Activated T-helper 1 cell treated with anti-CD3 and anti-CD28 coated beads, Interleukin-2, amount 50 U/mL, for 16 hours (primary cell): Measurements from ENCODE around the gene UGT1A8.

Source experiments
- DNase-seq, 2 donors: peaks; one replicate each; pipeline ENCODE4 v3.0.0-alpha.2; 2020; ENCODE audit warnings: low read depth in 1 of 2, low spot score in 1 of 2

UGT1A8 gene

DNA sequence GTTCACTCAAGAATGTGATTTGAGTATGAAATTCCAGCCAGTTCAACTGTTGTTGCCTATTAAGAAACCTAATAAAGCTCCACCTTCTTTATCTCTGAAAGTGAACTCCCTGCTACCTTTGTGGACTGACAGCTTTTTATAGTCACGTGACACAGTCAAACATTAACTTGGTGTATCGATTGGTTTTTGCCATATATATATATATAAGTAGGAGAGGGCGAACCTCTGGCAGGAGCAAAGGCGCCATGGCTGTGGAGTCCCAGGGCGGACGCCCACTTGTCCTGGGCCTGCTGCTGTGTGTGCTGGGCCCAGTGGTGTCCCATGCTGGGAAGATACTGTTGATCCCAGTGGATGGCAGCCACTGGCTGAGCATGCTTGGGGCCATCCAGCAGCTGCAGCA is 142.6 kb downstream of the UGT1A8 start, which contains the start of gene UGT1A1:
UGT1A1 (plus strand) TSS at position 228 of the 400 bp plus-strand sequence; CDS start at position 246, 18 bp downstream.
- DNase-seq = no peak

GRCh38 chr2:233761040-233761769 is 143.8 kb downstream of the UGT1A8 start:
- DNase-seq = no peak

- no peak for DNase-seq
These were observed 146.8 kb downstream of the UGT1A8 start for GRCh38 chr2:233764264-233764663.

DNA sequence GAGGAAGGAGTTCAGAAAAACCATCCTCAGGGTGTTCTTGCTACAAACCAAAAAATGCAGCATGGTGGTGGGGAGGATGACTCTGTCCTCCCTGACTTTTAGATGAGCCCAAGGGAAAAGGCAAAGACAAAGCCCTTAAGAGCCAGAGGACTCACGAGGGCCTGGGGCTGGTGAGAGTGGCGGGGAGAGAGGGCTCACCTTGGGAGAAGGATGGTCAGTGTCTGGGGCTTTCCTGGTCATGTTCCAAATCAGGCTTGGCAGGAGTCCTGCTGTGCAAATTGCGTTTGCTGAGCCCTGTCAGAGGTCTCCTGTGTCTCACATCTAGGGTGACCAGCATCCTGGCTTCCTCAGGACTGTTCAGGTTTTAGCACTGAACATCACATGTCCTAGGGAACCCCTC is 147.3 kb downstream of the UGT1A8 start:
- no peak for DNase-seq

DNA sequence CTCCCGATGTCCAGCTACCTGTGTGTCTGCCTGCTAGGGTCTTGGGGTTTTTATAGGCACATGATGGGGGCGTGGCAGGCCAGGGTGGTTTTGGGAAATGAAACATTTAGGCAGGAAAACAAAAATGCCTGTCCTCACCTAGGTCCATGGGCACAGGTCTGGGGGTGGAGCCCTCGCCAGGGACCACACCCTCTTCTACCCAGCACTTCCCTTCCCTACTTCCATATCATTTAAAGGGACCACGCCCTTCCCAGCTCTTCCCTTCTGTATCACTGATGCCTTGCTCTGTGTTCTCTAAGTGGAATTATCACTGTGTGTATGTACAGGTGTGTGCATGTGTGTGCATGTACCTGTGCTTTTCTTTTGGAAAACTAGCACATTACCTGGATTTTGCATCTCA is 149.0 kb downstream of the UGT1A8 start:
- DNase-seq = no peak

DNA sequence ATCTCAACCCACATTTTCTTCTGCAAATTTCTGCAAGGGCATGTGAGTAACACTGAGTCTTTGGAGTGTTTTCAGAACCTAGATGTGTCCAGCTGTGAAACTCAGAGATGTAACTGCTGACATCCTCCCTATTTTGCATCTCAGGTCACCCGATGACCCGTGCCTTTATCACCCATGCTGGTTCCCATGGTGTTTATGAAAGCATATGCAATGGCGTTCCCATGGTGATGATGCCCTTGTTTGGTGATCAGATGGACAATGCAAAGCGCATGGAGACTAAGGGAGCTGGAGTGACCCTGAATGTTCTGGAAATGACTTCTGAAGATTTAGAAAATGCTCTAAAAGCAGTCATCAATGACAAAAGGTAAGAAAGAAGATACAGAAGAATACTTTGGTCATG is 150.6 kb downstream of the UGT1A8 start:
- no peak for DNase-seq

DNA sequence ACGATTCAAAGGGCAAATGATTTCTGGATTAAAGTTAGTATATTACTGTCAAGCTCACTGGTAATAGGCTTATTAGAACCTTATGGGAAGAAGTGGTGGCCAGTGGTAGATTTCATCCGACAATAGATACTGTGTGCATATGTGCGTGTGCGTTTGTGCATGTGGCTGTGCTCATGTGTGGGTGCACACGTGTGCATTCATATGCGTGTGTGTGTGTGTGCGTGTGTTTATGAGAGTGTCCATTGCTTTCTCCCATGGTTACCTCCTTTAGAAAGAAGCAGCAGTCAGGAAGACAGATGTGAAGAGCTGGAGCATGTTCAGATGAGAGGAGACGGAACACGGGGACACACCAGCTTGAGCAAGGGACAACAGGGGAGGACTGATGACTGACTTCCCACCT is 151.8 kb downstream of the UGT1A8 start:
- DNase-seq = no peak

GRCh38 chr2:233772153-233772552 is 154.7 kb downstream of the UGT1A8 start:
- no peak for DNase-seq

- no peak for DNase-seq
These were observed 155.2 kb downstream of the UGT1A8 start for GRCh38 chr2:233772583-233772982.

DNA sequence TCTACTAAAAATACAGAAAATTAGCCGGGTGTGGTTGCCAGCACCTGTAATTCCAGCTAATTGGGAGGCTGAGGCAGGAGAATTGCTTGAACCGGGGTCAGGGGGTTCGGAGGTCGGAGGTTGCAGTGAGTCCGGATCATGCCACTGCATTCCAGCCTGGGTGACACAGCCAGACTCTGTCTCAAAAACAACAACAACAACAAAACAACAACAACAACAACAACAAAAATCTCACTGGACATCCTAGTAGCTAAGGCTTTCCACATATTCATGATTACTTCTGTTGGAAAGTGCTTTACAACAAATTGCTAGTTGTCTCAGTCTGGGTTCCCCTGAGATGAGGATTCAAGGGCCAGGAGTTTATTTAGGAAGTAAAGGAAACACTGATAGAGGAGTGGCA is 156.4 kb downstream of the UGT1A8 start:
- no peak for DNase-seq

GRCh38 chr2:233775414-233775813 is 158.0 kb downstream of the UGT1A8 start:
- no peak for DNase-seq

DNA sequence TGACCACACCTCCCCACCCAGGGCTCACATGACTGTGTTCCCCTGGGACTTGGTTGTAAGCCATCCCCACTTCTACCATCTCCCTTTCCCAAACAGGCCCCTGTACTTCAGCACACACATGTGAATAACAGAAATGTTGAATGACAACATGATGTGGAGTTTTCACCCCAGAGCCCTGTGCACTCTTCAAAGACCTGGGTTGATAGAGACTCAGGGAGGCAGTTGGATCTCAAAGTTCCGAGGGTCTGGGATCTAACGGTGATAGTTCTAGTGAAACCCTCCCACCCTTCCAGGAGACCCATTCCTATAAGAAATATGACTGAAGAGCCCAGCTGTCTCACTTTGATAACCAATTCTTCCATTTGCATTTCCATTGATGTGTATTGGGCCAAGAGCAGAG is 160.6 kb downstream of the UGT1A8 start, which contains the start of gene MROH2A:
MROH2A (plus strand) TSS at position 301 of the 400 bp plus-strand sequence. CDS start 1,029 bp downstream, outside the sequence.
- DNase-seq = no peak

GRCh38 chr2:233779722-233780121 is 162.3 kb downstream of the UGT1A8 start:
- DNase-seq = no peak

- DNase-seq = no peak
These were observed 163.3 kb downstream of the UGT1A8 start for GRCh38 chr2:233780771-233781170.

- DNase-seq = no peak
These were observed 172.1 kb downstream of the UGT1A8 start for GRCh38 chr2:233789554-233789953.

GRCh38 chr2:233791151-233791882 is 173.9 kb downstream of the UGT1A8 start:
- DNase-seq = no peak

GRCh38 chr2:233791883-233792329 is 174.5 kb downstream of the UGT1A8 start:
- no peak for DNase-seq

DNA sequence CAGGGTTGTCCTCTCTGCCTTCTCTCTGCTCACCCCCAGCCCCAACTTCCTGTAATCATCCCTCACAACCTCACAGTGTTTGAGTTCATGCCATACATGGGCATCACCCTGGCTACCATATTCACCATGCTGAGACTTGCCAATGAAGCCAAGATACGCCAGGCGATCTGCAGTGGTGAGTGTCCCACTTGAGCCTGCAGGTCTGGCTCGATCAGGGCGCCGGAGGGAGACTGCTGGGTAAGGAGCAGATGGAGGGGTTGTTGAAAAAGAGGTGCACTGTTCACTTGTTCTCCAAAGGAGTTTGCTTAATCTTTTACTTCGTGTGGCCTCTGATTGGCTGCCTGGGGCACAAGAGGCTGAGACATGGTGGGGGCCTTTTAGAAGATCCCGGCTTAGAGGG is 175.3 kb downstream of the UGT1A8 start:
- DNase-seq = no peak

DNA sequence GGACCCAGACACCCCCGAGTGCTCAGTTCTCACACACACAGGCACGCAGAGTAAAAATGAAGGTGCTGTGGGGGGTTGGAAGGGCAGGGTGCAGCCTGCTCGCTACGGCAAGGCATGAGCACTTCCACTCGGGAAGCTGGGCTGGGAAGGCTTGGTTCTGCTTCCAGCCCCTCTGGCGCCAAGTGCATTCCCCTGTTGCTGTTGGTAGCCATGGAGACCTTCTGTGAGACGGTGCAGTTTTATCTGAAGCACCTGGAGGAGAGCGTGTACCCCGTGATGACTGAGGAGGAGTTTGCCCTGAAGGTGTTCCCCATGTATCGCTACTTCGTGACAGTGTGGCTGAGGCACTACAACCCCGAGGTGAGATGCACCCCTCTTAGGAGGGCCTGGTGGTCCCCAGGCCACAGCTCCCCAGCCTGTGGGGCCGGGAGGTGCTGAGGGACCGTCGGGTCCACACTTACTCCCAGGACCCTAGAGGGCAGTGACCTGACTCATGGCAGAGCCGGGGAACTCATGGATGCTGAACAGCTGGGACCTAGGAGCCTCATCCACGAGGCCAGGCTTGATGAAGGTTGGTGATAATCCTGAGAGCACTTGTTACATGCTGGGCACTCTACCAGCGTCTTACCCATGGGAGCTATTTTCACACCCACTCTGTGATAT is 176.2 kb downstream of the UGT1A8 start:
- DNase-seq = no peak

DNA sequence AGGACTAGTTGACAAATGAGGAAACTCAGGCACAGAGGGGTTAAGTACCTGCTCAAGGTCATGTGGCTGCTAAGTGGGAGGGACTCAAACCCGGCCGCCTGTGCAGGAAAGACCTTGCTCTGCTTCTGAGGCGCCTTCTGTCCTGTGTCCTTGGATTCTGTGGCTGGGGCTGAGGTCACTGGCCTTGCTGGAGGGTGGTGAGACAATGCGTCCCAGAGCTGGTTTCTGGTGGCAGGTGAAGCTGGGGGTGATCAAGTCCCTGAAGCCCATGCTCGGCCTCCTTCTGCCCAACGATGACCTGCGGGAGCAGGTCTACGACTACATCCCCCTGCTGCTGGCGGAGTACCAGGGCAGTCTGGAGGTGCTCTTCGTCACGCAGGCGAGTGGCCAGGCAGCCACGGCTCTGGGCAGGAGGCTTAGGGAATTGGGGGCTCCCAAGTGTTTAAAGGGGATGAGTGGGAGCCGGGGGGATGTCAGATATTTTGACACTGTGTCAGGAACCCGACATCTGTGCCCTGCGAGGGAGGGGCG is 176.8 kb downstream of the UGT1A8 start:
- no peak for DNase-seq

DNA sequence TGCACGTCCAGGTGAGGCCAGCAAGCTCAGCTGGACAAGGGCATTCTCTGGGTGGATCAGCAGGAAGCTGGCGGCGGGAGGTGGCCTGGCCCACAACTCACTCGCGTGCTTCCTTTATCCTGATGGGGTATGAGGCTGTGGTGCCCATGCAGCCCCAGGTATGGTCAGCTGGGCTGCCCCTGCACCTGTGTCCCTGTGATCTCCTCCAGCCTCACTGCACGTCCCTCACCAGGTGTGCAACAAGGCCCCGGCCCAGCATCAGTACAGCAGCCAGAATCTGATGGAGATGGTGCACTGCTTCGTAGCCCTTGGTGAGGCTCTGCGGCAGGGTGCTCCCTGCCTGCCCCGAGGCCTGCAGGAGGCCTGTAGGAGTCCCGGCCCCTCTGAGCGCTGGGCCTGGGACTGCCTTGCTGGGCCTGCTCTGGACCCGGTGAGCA is 178.3 kb downstream of the UGT1A8 start:
- no peak for DNase-seq
